Metanephros (tissue), 1 donor: ENCODE measurements around the gene PRR18. TPM values are rescaled to one million over a fixed set of nuclear protein-coding genes. Genes with fewer than 3 reads are reported as not detected.

Source experiments
- total RNA-seq: library from RNA; depleted of rRNA; stranded (reverse); fragments of >200 nt; gene quantifications from one replicate; pipeline ENCODE4 v1.2.3, GENCODE V29; 2014

Gene PRR18
- 0.18 TPM for total RNA-seq

GRCh38 chr6:166308033-166308768, at the start of gene PRR18:
Gene PRR18 (minus strand): TSS chr6:166308392. CDS start chr6:166308142, 250 bp downstream.

GRCh38 chr6:166342349-166343149, 34.4 kb upstream of the PRR18 start, which contains the start of gene SFT2D1:
Gene SFT2D1 (minus strand): TSS chr6:166342545. CDS start chr6:166342481, 64 bp downstream.

Other genes starting within 250 kb of the PRR18 start
- gene TBXT, start 140.5 kb downstream of the PRR18 start, total RNA-seq: not detected
- 34.7 TPM for gene SFT2D1, start 34.2 kb upstream of the PRR18 start, total RNA-seq
- gene MPC1, start 74.5 kb upstream of the PRR18 start, total RNA-seq: 68.9 TPM